T-cell (primary cell): ENCODE results near the gene CDK5RAP2. TPM values are rescaled to one million over a fixed set of nuclear protein-coding genes. Genes with fewer than 3 reads are reported as not detected.

Experiments
- ATAC-seq, 4 experiments: fragments of 200-7000 bp in 3 of 4; fragments of 150-1000 bp in 1 of 4; cut with Tn5 transposase; replicated peaks in 1 of 4; 1 replicate in 3 of 4; 2 replicates in 1 of 4; pipeline ENCODE4 v1.10.0; 2021; ENCODE audit warnings: moderate library complexity in 3 of 4, mild to moderate bottlenecking in 2 of 4, moderate number of reproducible peaks in 1 of 4
- CTCF ChIA-PET, 2 donors: fragments of 300-600 bp; sonication (Branson Sonifier 250); formaldehyde crosslinking; loops; one replicate each; lab custom pipeline; 2022; ENCODE audit warnings: antibody characterized with exemption in 2 of 2; lab: Charles Lee
- POLR2A ChIA-PET, 2 donors: fragments of 300-600 bp; sonication (Branson Sonifier 250); formaldehyde crosslinking; loops; one replicate each; lab custom pipeline; 2022; ENCODE audit warnings: antibody characterized with exemption in 2 of 2; lab: Charles Lee
- DNase-seq, 35 experiments: peaks; one replicate each; pipeline versions ENCODE4 v3.0.0 to v3.0.0-alpha.2; 2013 to 2023
- H3K27ac ChIP-seq: one replicate; pipeline ENCODE4 v1.5.1; 2013; ENCODE audit warnings: low read length
- H3K27me3 ChIP-seq, 2 experiments: replicated peaks in 1 of 2; 1 replicate in 1 of 2; 2 replicates in 1 of 2; pipeline versions ENCODE4 v1.6.1 to v1.7.0; 2013; ENCODE audit warnings: low read length in 1 of 2, mixed read lengths in 1 of 2; ENCODE audit not compliant: control insufficient read depth in 2 of 2, insufficient read depth in 2 of 2; ENCODE audit errors: extremely low read depth in 1 of 2
- H3K36me3 ChIP-seq, 2 donors: 1 replicate in 1 of 2; 2 replicates in 1 of 2; pipeline versions ENCODE4 v1.6.1 to v1.7.0; 2013; ENCODE audit warnings: low read length in 1 of 2; ENCODE audit not compliant: control insufficient read depth in 2 of 2, insufficient read depth in 1 of 2; ENCODE audit errors: extremely low read depth in 1 of 2
- H3K4me1 ChIP-seq, 2 experiments: 1 replicate in 1 of 2; 2 replicates in 1 of 2; pipeline versions ENCODE4 v1.6.1 to v1.7.0; 2013; ENCODE audit warnings: low read length in 2 of 2, mixed read lengths in 1 of 2; ENCODE audit not compliant: insufficient read depth in 2 of 2, control insufficient read depth in 1 of 2; ENCODE audit errors: extremely low read depth in 1 of 2
- H3K4me3 ChIP-seq, 2 donors: 1 replicate in 1 of 2; 2 replicates in 1 of 2; pipeline versions ENCODE4 v1.5.1 to v1.7.0; 2013; ENCODE audit warnings: mild to moderate bottlenecking in 2 of 2, low read length in 1 of 2, moderate library complexity in 1 of 2; ENCODE audit not compliant: control insufficient read depth in 1 of 2; ENCODE audit errors: extremely low read depth in 1 of 2
- H3K9me3 ChIP-seq: 2 replicates; pipeline ENCODE4 v1.7.0; 2013
- H3K27ac Mint-ChIP-seq, 2 donors: one replicate each; pipeline ENCODE4 v1.8.0; 2020 to 2021; ENCODE audit warnings: mild to moderate bottlenecking in 2 of 2, mixed read lengths in 2 of 2
- H3K27me3 Mint-ChIP-seq, 2 donors: one replicate each; pipeline ENCODE4 v1.8.0; 2021 to 2022; ENCODE audit warnings: mixed read lengths in 2 of 2
- H3K36me3 Mint-ChIP-seq: one replicate; pipeline ENCODE4 v1.8.0; 2021; ENCODE audit warnings: mixed read lengths
- H3K4me1 Mint-ChIP-seq, 3 donors: one replicate each; pipeline ENCODE4 v1.8.0; 2020 to 2022; ENCODE audit warnings: mixed read lengths in 3 of 3, mild to moderate bottlenecking in 1 of 3
- H3K4me3 Mint-ChIP-seq, 3 donors: one replicate each; pipeline ENCODE4 v1.8.0; 2020 to 2022; ENCODE audit warnings: mild to moderate bottlenecking in 3 of 3, mixed read lengths in 3 of 3, moderate library complexity in 3 of 3
- H3K9me3 Mint-ChIP-seq, 3 donors: one replicate each; pipeline ENCODE4 v1.8.0; 2020 to 2022; ENCODE audit warnings: mixed read lengths in 3 of 3
- WGBS: methylation state at CpG from one replicate; pipeline ENCODE4 v1.1.5; 2013; ENCODE audit warnings: missing lambda C conversion rate; ENCODE audit not compliant: insufficient coverage; 5-methylcytosine and 5-hydroxymethylcytosine counted together
- total RNA-seq, 35 experiments: library from RNA in 6 of 35; stranded (reverse) in 6 of 35; fragments of 120-200 nt in 1 of 35; gene quantifications; one replicate each; pipeline versions ENCODE4 v1.2.1 to v1.2.4 and lab custom pipeline; 2013 to 2026

CDK5RAP2 gene
- total RNA-seq, 5 donors from 2014 or later (not counting 1 experiment from before 2014, with no cell fraction given) = 66.3 to 79.8 (median 73.9) TPM

- ChIA-PET POLR2A (no interaction called here), CTCF (no interaction called here)
- no peak for ATAC-seq
Observed at GRCh38 chr9:120408680-120409258, 171.2 kb downstream of the CDK5RAP2 start.

GRCh38 chr9:120405860-120406259 lies 174.1 kb downstream of the CDK5RAP2 start:
- Histone ChIP-seq H3K36me3 (peaks cover 17 to 88% of the 10 kb centered on the region in 2 donors), H3K9me3 (no peaks in the 10 kb centered on the region), H3K4me1 (no peaks in the 10 kb centered on the region), H3K27me3 (no peaks in the 10 kb centered on the region), H3K4me3 (no peak overlapping the region), H3K27ac (no peak overlapping the region)
- Mint-ChIP-seq H3K4me3 (no peak overlapping the region), H3K27me3 (no peaks in the 10 kb centered on the region), H3K36me3 (peaks cover 74% of the 10 kb centered on the region), H3K4me1 (no peaks in the 10 kb centered on the region), H3K27ac (no peak overlapping the region), H3K9me3 (no peaks in the 10 kb centered on the region)
- DNase-seq = no peak
- no peak for ATAC-seq
- WGBS = no CpG with 5 or more reads among the region's 2 CpGs
- ChIA-PET CTCF (no interaction called here), POLR2A (no interaction called here)

More at GRCh38 chr9:120408680-120409258, 171.2 kb downstream of the CDK5RAP2 start:
- no peak overlapping the region for H3K27ac Mint-ChIP-seq
- Histone ChIP-seq H3K27ac (no peak overlapping the region), H3K4me3 (no peak overlapping the region), H3K4me1 (no peaks in the 10 kb centered on the region), H3K9me3 (no peaks in the 10 kb centered on the region), H3K27me3 (no peaks in the 10 kb centered on the region), H3K36me3 (peaks cover 11 to 89% of the 10 kb centered on the region in 2 donors)
- DNase-seq = no peak
- no peaks in the 10 kb centered on the region for H3K9me3 Mint-ChIP-seq
- peaks cover 72% of the 10 kb centered on the region for H3K36me3 Mint-ChIP-seq
- H3K4me1 Mint-ChIP-seq = no peaks in the 10 kb centered on the region
- no peak overlapping the region for H3K4me3 Mint-ChIP-seq
- no peaks in the 10 kb centered on the region for H3K27me3 Mint-ChIP-seq
- WGBS = 97% methylated on average over 13 of the region's 14 CpGs

GRCh38 chr9:120405134-120405533 lies 174.8 kb downstream of the CDK5RAP2 start:
- H3K4me1 ChIP-seq = no peaks in the 10 kb centered on the region
- Mint-ChIP-seq H3K9me3 (no peaks in the 10 kb centered on the region), H3K4me1 (no peaks in the 10 kb centered on the region), H3K36me3 (peaks cover 68% of the 10 kb centered on the region), H3K4me3 (no peak overlapping the region), H3K27me3 (no peaks in the 10 kb centered on the region), H3K27ac (no peak overlapping the region)
- H3K27ac ChIP-seq = no peak overlapping the region
- ChIA-PET CTCF (no interaction called here), POLR2A (no interaction called here)
- DNase-seq = no peak
- no peak overlapping the region for H3K4me3 ChIP-seq
- no peaks in the 10 kb centered on the region for H3K27me3 ChIP-seq
- peaks cover 16 to 88% of the 10 kb centered on the region in 2 donors for H3K36me3 ChIP-seq
- ATAC-seq = no peak
- no peaks in the 10 kb centered on the region for H3K9me3 ChIP-seq
- 88% methylated on average over 1 of the region's 1 CpG for WGBS

GRCh38 chr9:120403543-120403856 lies 176.5 kb downstream of the CDK5RAP2 start:
- no peak overlapping the region for H3K4me3 Mint-ChIP-seq
- Histone ChIP-seq H3K9me3 (no peaks in the 10 kb centered on the region), H3K36me3 (peaks cover 10 to 87% of the 10 kb centered on the region in 2 donors), H3K4me1 (no peaks in the 10 kb centered on the region), H3K27ac (no peak overlapping the region), H3K27me3 (no peaks in the 10 kb centered on the region), H3K4me3 (no peak overlapping the region)
- H3K27me3 Mint-ChIP-seq = no peaks in the 10 kb centered on the region
- ATAC-seq (no peak), DNase-seq (no peak)
- peaks cover 68% of the 10 kb centered on the region for H3K36me3 Mint-ChIP-seq
- H3K9me3 Mint-ChIP-seq = no peaks in the 10 kb centered on the region
- H3K4me1 Mint-ChIP-seq = no peaks in the 10 kb centered on the region
- CTCF ChIA-PET = no interaction called here
- POLR2A ChIA-PET = no interaction called here
- 46% methylated on average over 2 of the region's 3 CpGs for WGBS
- no peak overlapping the region for H3K27ac Mint-ChIP-seq

- DNase-seq (no peak), ATAC-seq (no peak)
- H3K4me1 Mint-ChIP-seq = peaks cover 0 to 2% (median under 1%) of the 10 kb centered on the region in 3 donors
- no peaks in the 10 kb centered on the region for H3K9me3 Mint-ChIP-seq
- no peaks in the 10 kb centered on the region for H3K4me1 ChIP-seq
- no peak overlapping the region for H3K27ac ChIP-seq
- H3K36me3 ChIP-seq = peaks cover 10 to 84% of the 10 kb centered on the region in 2 donors
- peaks cover 67% of the 10 kb centered on the region for H3K36me3 Mint-ChIP-seq
- POLR2A ChIA-PET = no interaction called here
- no peak overlapping the region for H3K4me3 ChIP-seq
- no peaks in the 10 kb centered on the region for H3K9me3 ChIP-seq
- no peak overlapping the region for H3K27ac Mint-ChIP-seq
- WGBS = 89% methylated on average over 8 of the region's 13 CpGs
- H3K4me3 Mint-ChIP-seq = no peak overlapping the region
- H3K27me3 Mint-ChIP-seq = no peaks in the 10 kb centered on the region
- CTCF ChIA-PET = no interaction called here
- H3K27me3 ChIP-seq = no peaks in the 10 kb centered on the region
Observed at GRCh38 chr9:120402741-120403542, 177.0 kb downstream of the CDK5RAP2 start.

GRCh38 chr9:120399940-120400339 lies 180.0 kb downstream of the CDK5RAP2 start:
- Histone ChIP-seq H3K9me3 (no peaks in the 10 kb centered on the region), H3K4me3 (no peak overlapping the region), H3K27ac (no peak overlapping the region), H3K36me3 (peaks cover 10 to 76% of the 10 kb centered on the region in 2 donors), H3K27me3 (no peaks in the 10 kb centered on the region), H3K4me1 (peaks cover 0 to 7% of the 10 kb centered on the region in 2 experiments)
- ChIA-PET CTCF (no interaction called here), POLR2A (interaction anchor here in 1 of 2 donors (0.5 kb wide), 1 partner anchor 72 kb away, joined by 4 read pairs; no protein-coding TSS in a partner anchor)
- DNase-seq (no peak), ATAC-seq (no peak)
- no CpG with 5 or more reads among the region's 2 CpGs for WGBS
- Mint-ChIP-seq H3K4me1 (peaks cover 17 to 25% (median 25%) of the 10 kb centered on the region in 3 donors), H3K36me3 (peaks cover 64% of the 10 kb centered on the region), H3K27me3 (no peaks in the 10 kb centered on the region), H3K4me3 (no peak overlapping the region), H3K27ac (no peak overlapping the region), H3K9me3 (no peaks in the 10 kb centered on the region)
